AG04449 (cell line): Measurements from ENCODE around the gene BBOF1.
"Not testable (repeated sequence)": the region's sequence is repeated elsewhere in the genome, so short reads cannot be mapped to it uniquely, and the experiment has no call there.

Experiments
- CTCF ChIA-PET: fragments of 350-600 bp; formaldehyde crosslinking; extraction: SDS; loops from one replicate; lab custom pipeline; 2021; ENCODE audit warnings: antibody characterized with exemption; lab: Yijun Ruan, JAX
- POLR2A ChIA-PET: fragments of 400-600, 350-600 bp; formaldehyde crosslinking; extraction: SDS; loops from one replicate; lab custom pipeline; 2020; ENCODE audit warnings: antibody characterized with exemption, inconsistent platforms; lab: Yijun Ruan, JAX
- DNase-seq: peaks from one replicate; pipeline ENCODE4 v3.0.0-alpha.2; 2010; ENCODE audit warnings: low read depth, low spot score
- H3K4me3 ChIP-seq: 2 replicates; pipeline ENCODE4 v1.5.1; 2011; ENCODE audit warnings: low read depth, mild to moderate bottlenecking, control low read depth, low read length
- CTCF ChIP-seq: IDR thresholded peaks from one replicate; pipeline ENCODE4 v1.5.1; 2011; ENCODE audit warnings: mild to moderate bottlenecking, moderate library complexity, low read length, control low read depth, inconsistent platforms; ENCODE audit not compliant: insufficient read depth; ENCODE audit errors: missing control alignments

The BBOF1 gene, protein sequence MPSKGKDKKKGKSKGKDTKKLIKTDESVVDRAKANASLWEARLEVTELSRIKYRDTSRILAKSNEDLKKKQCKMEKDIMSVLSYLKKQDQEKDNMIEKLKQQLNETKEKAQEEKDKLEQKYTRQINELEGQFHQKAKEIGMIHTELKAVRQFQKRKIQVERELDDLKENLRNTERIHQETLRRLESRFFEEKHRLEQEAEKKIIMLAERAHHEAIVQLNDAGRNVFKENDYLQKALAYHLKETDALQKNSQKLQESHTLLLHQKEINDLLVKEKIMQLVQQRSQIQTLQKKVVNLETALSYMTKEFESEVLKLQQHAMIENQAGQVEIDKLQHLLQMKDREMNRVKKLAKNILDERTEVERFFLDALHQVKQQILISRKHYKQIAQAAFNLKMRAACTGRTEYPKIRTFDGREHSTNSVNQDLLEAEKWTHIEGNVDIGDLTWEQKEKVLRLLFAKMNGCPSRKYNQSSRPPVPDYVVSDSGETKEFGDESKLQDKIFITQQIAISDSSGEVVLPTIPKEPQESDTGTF

GRCh38 chr14:74018586-74019407 is at the start of gene BBOF1, which contains the start of gene ENTPD5:
TSS of gene BBOF1 (plus strand) at chr14:74019349. CDS start at chr14:74019479, 130 bp downstream.
TSS of gene ENTPD5 (minus strand) at chr14:74019288. CDS start at chr14:73988102, 31,186 bp downstream.
- peak; percentile 16 for DNase-seq
- ChIA-PET POLR2A (interaction anchor here (0.5 to 1.8 kb wide), 8 partner anchors 8 to 84 kb away, joined by 3 to 6 read pairs (median 3); partner anchors contain the start of genes COQ6 and FAM161B), CTCF (interaction anchor here (0.6 to 1.6 kb wide), 4 partner anchors 13 to 302 kb away, joined by 3 read pairs; no protein-coding TSS in a partner anchor)
- TF ChIP-seq CTCF = no peak
- peak within 1 kb of the TSS; percentile 86 for H3K4me3 ChIP-seq

GRCh38 chr14:73973497-73973896 is 45.7 kb upstream of the BBOF1 start:
- POLR2A ChIA-PET = no interaction called here
- DNase-seq = no peak
- CTCF ChIA-PET = no interaction called here
- no peak for TF ChIP-seq CTCF
- H3K4me3 ChIP-seq = no peak overlapping the region

- no peak for DNase-seq
- TF ChIP-seq CTCF = no peak
- no peak overlapping the region for H3K4me3 ChIP-seq
- CTCF ChIA-PET = no interaction called here
- POLR2A ChIA-PET = no interaction called here
Observed at GRCh38 chr14:73976125-73976524, 43.0 kb upstream of the BBOF1 start.

DNA sequence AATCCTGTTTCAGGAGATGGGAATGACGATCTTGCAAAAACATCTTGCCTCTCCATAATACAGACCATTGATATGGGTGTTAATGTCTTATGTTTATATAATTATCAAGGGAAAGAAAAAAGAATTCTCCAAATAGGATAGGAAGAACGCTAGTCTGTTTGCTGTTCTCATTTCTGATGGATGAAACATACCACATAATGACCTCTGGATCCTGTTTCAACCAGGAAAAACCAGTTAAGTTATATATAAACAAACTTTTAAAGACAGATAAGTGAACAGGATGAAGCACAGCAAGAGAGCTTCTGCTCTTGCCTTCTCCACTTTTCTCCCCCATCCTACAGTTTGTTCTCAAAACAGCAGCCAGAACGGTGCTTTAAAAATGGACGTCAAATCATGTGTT is 41.3 kb upstream of the BBOF1 start:
- ChIA-PET CTCF (interaction anchor here (1.2 kb wide), 1 partner anchor 33 kb away, joined by 4 read pairs; no protein-coding TSS in a partner anchor), POLR2A (no interaction called here)
- H3K4me3 ChIP-seq = no peak overlapping the region
- no peak for TF ChIP-seq CTCF
- DNase-seq = peak; percentile 23

GRCh38 chr14:73988065-73988464 is 31.1 kb upstream of the BBOF1 start:
- TF ChIP-seq CTCF = no peak
- H3K4me3 ChIP-seq = no peak overlapping the region
- CTCF ChIA-PET = no interaction called here
- POLR2A ChIA-PET = no interaction called here
- DNase-seq = no peak

GRCh38 chr14:73988656-73989055 is 30.5 kb upstream of the BBOF1 start:
- POLR2A ChIA-PET, CTCF ChIA-PET, DNase-seq, H3K4me3 ChIP-seq: not testable (repeated sequence)
